GM23338 (cell line): ENCODE results near the gene DDC. TPM values are rescaled to one million over a fixed set of nuclear protein-coding genes. Genes with fewer than 3 reads are reported as not detected.
A peak's percentile ranks its signal among the peaks of the same experiment; 100 is the strongest.

Experiments
- ATAC-seq: fragments of 200-7000 bp; cut with Tn5 transposase; 3 replicates; pipeline ENCODE4 v1.9.1; 2020
- DNase-seq: peaks from one replicate; pipeline ENCODE4 v3.0.0-alpha.2; 2015; ENCODE audit warnings: low spot score
- H2AFZ ChIP-seq: fragments of 200-600 bp; sonication (generic); 2 replicates; pipeline ENCODE4 v1.8.0; 2016; ENCODE audit warnings: antibody characterized with exemption, mild to moderate bottlenecking, moderate library complexity
- H3F3A ChIP-seq: fragments of 200-600 bp; sonication (generic); replicated peaks from 2 replicates; pipeline ENCODE4 v1.8.0; 2017; ENCODE audit warnings: antibody characterized with exemption, mixed run types, low read depth
- H3K27ac ChIP-seq: fragments of 200-600 bp; sonication (generic); 2 replicates; pipeline ENCODE4 v1.6.1; 2016; ENCODE audit warnings: low read depth
- H3K27me3 ChIP-seq: fragments of 200-600 bp; sonication (generic); 2 replicates; pipeline ENCODE4 v1.8.0; 2016; ENCODE audit warnings: mild to moderate bottlenecking, mixed run types, moderate library complexity; ENCODE audit not compliant: insufficient read depth
- H3K36me3 ChIP-seq: fragments of 200-600 bp; sonication (generic); 2 replicates; pipeline ENCODE4 v1.8.0; 2016; ENCODE audit warnings: mild to moderate bottlenecking; ENCODE audit not compliant: insufficient read depth
- H3K4me1 ChIP-seq: fragments of 200-600 bp; sonication (generic); 2 replicates; pipeline ENCODE4 v1.8.0; 2016; ENCODE audit warnings: mild to moderate bottlenecking, moderate library complexity; ENCODE audit not compliant: insufficient read depth
- H3K4me2 ChIP-seq: fragments of 200-600 bp; sonication (generic); 2 replicates; pipeline ENCODE4 v1.7.1; 2017; ENCODE audit warnings: mixed run types
- H3K4me3 ChIP-seq: fragments of 200-600 bp; sonication (generic); 2 replicates; pipeline ENCODE4 v1.6.1; 2016; ENCODE audit warnings: mixed run types
- H3K79me2 ChIP-seq: fragments of 200-600 bp; sonication (generic); replicated peaks from 2 replicates; pipeline ENCODE4 v1.8.0; 2017; ENCODE audit warnings: mild to moderate bottlenecking; ENCODE audit not compliant: insufficient read depth
- H3K9me2 ChIP-seq: fragments of 200-600 bp; sonication (generic); 2 replicates; pipeline ENCODE4 v1.8.0; 2017; ENCODE audit not compliant: insufficient read depth
- H4K20me1 ChIP-seq: fragments of 200-600 bp; sonication (generic); replicated peaks from 2 replicates; pipeline ENCODE4 v1.8.0; 2017; ENCODE audit warnings: mild to moderate bottlenecking; ENCODE audit not compliant: insufficient read depth
- H3K27ac Mint-ChIP-seq: 2 replicates; pipeline ENCODE4 v1.8.0; 2020; ENCODE audit warnings: inconsistent platforms, mild to moderate bottlenecking, moderate library complexity, mixed read lengths
- H3K27me3 Mint-ChIP-seq: 3 replicates; pipeline ENCODE4 v1.8.0; 2022; ENCODE audit warnings: low read depth, mild to moderate bottlenecking, moderate library complexity, mixed read lengths, inconsistent platforms; ENCODE audit not compliant: insufficient read depth, poor library complexity
- H3K36me3 Mint-ChIP-seq: 3 replicates; pipeline ENCODE4 v1.8.0; 2021; ENCODE audit warnings: low read depth, mild to moderate bottlenecking, inconsistent platforms, moderate library complexity, mixed read lengths
- H3K4me1 Mint-ChIP-seq: 3 replicates; pipeline ENCODE4 v1.8.0; 2020; ENCODE audit warnings: mild to moderate bottlenecking, inconsistent platforms, mixed read lengths
- H3K4me3 Mint-ChIP-seq: 3 replicates; pipeline ENCODE4 v1.8.0; 2021; ENCODE audit warnings: moderate library complexity, mild to moderate bottlenecking, inconsistent platforms, mixed read lengths
- H3K9me3 Mint-ChIP-seq: 3 replicates; pipeline ENCODE4 v1.8.0; 2020; ENCODE audit warnings: moderate library complexity, mild to moderate bottlenecking, inconsistent platforms, mixed read lengths
- CREB1 ChIP-seq: fragments of 250-450 bp; sonication (Bioruptor Pico); IDR thresholded peaks from 2 replicates; pipeline ENCODE4 v1.5.0; 2020; ENCODE audit warnings: low read depth, mild to moderate bottlenecking, moderate library complexity
- EZH2phosphoT487 ChIP-seq: fragments of 200-600 bp; sonication (generic); IDR thresholded peaks from one replicate; pipeline ENCODE4 v1.8.1; 2018; ENCODE audit warnings: antibody characterized with exemption; ENCODE audit not compliant: unreplicated experiment
- JUNB ChIP-seq: IDR thresholded peaks from one replicate; pipeline ENCODE4 v1.6.1; 2016; ENCODE audit warnings: antibody characterized with exemption; ENCODE audit not compliant: unreplicated experiment
- ZNF114 ChIP-seq: fragments of 250-450 bp; sonication (Bioruptor Pico); IDR thresholded peaks from 2 replicates; pipeline ENCODE4 v1.5.0; 2020; ENCODE audit warnings: mild to moderate bottlenecking, moderate library complexity
- ZNF331 ChIP-seq: fragments of 250-450 bp; sonication (Bioruptor Pico); IDR thresholded peaks from 2 replicates; pipeline ENCODE4 v1.5.0; 2020; ENCODE audit warnings: low read depth, mild to moderate bottlenecking, moderate library complexity
- polyA plus RNA-seq: library from polyadenylated mRNA; unstranded; fragments of >200 nt; fragmentation: Nextera tagmentation; extraction: Ambion mirVana; gene quantifications from 2 replicates; pipeline ENCODE4 v1.2.1, GENCODE V29; 2016
- total RNA-seq: library from RNA; depleted of rRNA; stranded (reverse); fragments of >200 nt; shearing (Covaris generic); gene quantifications from 2 replicates; pipeline ENCODE4 v1.2.3, GENCODE V29; 2014
- TF ChIP-seq, protein P1 (sequence below): IDR thresholded peaks from one replicate; pipeline ENCODE4 v1.6.1; 2018; ENCODE audit warnings: antibody characterized with exemption; ENCODE audit not compliant: unreplicated experiment
- TF ChIP-seq, protein P2 (sequence below), 2 experiments: fragments of 200-600 bp in 1 of 2; sonication (generic) in 1 of 2; conservative IDR thresholded peaks; 2 replicates each; pipeline versions ENCODE4 v1.5.1 to v1.6.1; 2016 to 2017; ENCODE audit warnings: antibody characterized with exemption in 2 of 2, low read depth in 2 of 2, mild to moderate bottlenecking in 2 of 2, moderate library complexity in 1 of 2
- TF ChIP-seq, protein P3 (sequence below): fragments of 250-450 bp; sonication (Bioruptor Pico); IDR thresholded peaks from 2 replicates; pipeline ENCODE4 v1.5.0; 2020; ENCODE audit warnings: mild to moderate bottlenecking, moderate library complexity

The DDC gene
- total and polyA plus RNA-seq, 2 experiments from 2014 or later: not detected

DNA sequence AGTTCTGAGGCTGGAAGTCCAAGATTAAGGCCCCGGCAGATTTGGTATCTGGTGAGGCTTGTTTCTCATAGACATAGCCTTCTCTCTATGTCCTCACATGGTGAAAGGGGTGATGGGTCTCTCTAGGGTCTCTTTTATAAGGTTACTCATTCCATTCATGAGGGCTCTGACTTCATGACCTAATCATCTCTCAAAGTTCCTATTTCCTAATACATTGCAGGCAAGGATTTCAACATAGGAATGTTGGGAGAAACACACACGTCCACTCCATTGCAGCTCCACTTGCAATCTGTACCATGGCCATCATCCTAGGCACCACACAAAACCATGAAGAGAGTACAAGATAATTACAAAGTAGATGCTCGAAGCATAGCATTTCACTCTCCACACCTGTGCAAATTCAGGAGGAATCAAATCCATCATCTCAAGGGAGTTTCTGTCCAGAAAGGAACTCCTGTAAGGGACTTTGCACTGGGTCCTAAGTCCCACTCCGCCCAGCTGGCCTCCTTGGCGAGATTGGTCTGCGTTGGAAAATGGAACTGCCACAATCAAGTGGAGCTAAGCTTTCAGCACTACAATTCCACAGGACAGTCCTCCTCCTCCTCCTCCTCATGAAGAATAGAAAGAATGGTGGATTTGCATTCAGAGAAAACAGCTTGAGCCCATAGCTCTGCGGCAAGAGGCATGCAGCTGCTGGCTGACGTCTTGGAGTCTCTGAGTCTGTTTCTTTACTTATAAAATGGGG, 8.8 kb downstream of the DDC start:
- Histone ChIP-seq H3K27ac (no peak overlapping the region), H3K4me2 (no peak overlapping the region), H3K27me3 (no peaks in the 10 kb centered on the region), H3F3A (no peaks in the 10 kb centered on the region), H3K79me2 (no peaks in the 10 kb centered on the region), H3K36me3 (no peaks in the 10 kb centered on the region), H3K9me2 (no peaks in the 10 kb centered on the region), H2AFZ (0 out of 2 replicates have a peak overlapping the region, but pooled peaks have one; percentile 52), H4K20me1 (no peaks in the 10 kb centered on the region), H3K4me3 (no peak overlapping the region), H3K4me1 (no peaks in the 10 kb centered on the region)
- Mint-ChIP-seq H3K36me3 (no peaks in the 10 kb centered on the region), H3K4me3 (no peak overlapping the region), H3K27me3 (peaks cover 5% of the 10 kb centered on the region), H3K9me3 (no peaks in the 10 kb centered on the region), H3K27ac (no peak overlapping the region), H3K4me1 (peaks cover 21% of the 10 kb centered on the region)
- TF ChIP-seq CREB1 (CRISPR knock-in tag) (no peak), JUNB (no peak), ZNF114 (no peak), EZH2phosphoT487 (no peak), ZNF331 (CRISPR knock-in tag) (no peak)
- TF ChIP-seq, protein P1, sequence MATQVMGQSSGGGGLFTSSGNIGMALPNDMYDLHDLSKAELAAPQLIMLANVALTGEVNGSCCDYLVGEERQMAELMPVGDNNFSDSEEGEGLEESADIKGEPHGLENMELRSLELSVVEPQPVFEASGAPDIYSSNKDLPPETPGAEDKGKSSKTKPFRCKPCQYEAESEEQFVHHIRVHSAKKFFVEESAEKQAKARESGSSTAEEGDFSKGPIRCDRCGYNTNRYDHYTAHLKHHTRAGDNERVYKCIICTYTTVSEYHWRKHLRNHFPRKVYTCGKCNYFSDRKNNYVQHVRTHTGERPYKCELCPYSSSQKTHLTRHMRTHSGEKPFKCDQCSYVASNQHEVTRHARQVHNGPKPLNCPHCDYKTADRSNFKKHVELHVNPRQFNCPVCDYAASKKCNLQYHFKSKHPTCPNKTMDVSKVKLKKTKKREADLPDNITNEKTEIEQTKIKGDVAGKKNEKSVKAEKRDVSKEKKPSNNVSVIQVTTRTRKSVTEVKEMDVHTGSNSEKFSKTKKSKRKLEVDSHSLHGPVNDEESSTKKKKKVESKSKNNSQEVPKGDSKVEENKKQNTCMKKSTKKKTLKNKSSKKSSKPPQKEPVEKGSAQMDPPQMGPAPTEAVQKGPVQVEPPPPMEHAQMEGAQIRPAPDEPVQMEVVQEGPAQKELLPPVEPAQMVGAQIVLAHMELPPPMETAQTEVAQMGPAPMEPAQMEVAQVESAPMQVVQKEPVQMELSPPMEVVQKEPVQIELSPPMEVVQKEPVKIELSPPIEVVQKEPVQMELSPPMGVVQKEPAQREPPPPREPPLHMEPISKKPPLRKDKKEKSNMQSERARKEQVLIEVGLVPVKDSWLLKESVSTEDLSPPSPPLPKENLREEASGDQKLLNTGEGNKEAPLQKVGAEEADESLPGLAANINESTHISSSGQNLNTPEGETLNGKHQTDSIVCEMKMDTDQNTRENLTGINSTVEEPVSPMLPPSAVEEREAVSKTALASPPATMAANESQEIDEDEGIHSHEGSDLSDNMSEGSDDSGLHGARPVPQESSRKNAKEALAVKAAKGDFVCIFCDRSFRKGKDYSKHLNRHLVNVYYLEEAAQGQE: no peak
- TF ChIP-seq, protein P2, sequence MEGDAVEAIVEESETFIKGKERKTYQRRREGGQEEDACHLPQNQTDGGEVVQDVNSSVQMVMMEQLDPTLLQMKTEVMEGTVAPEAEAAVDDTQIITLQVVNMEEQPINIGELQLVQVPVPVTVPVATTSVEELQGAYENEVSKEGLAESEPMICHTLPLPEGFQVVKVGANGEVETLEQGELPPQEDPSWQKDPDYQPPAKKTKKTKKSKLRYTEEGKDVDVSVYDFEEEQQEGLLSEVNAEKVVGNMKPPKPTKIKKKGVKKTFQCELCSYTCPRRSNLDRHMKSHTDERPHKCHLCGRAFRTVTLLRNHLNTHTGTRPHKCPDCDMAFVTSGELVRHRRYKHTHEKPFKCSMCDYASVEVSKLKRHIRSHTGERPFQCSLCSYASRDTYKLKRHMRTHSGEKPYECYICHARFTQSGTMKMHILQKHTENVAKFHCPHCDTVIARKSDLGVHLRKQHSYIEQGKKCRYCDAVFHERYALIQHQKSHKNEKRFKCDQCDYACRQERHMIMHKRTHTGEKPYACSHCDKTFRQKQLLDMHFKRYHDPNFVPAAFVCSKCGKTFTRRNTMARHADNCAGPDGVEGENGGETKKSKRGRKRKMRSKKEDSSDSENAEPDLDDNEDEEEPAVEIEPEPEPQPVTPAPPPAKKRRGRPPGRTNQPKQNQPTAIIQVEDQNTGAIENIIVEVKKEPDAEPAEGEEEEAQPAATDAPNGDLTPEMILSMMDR (conservative IDR thresholded peaks at IDR 0.05; ENCODE audit: low read depth in 2 of 2): no peak
- TF ChIP-seq, protein P3, sequence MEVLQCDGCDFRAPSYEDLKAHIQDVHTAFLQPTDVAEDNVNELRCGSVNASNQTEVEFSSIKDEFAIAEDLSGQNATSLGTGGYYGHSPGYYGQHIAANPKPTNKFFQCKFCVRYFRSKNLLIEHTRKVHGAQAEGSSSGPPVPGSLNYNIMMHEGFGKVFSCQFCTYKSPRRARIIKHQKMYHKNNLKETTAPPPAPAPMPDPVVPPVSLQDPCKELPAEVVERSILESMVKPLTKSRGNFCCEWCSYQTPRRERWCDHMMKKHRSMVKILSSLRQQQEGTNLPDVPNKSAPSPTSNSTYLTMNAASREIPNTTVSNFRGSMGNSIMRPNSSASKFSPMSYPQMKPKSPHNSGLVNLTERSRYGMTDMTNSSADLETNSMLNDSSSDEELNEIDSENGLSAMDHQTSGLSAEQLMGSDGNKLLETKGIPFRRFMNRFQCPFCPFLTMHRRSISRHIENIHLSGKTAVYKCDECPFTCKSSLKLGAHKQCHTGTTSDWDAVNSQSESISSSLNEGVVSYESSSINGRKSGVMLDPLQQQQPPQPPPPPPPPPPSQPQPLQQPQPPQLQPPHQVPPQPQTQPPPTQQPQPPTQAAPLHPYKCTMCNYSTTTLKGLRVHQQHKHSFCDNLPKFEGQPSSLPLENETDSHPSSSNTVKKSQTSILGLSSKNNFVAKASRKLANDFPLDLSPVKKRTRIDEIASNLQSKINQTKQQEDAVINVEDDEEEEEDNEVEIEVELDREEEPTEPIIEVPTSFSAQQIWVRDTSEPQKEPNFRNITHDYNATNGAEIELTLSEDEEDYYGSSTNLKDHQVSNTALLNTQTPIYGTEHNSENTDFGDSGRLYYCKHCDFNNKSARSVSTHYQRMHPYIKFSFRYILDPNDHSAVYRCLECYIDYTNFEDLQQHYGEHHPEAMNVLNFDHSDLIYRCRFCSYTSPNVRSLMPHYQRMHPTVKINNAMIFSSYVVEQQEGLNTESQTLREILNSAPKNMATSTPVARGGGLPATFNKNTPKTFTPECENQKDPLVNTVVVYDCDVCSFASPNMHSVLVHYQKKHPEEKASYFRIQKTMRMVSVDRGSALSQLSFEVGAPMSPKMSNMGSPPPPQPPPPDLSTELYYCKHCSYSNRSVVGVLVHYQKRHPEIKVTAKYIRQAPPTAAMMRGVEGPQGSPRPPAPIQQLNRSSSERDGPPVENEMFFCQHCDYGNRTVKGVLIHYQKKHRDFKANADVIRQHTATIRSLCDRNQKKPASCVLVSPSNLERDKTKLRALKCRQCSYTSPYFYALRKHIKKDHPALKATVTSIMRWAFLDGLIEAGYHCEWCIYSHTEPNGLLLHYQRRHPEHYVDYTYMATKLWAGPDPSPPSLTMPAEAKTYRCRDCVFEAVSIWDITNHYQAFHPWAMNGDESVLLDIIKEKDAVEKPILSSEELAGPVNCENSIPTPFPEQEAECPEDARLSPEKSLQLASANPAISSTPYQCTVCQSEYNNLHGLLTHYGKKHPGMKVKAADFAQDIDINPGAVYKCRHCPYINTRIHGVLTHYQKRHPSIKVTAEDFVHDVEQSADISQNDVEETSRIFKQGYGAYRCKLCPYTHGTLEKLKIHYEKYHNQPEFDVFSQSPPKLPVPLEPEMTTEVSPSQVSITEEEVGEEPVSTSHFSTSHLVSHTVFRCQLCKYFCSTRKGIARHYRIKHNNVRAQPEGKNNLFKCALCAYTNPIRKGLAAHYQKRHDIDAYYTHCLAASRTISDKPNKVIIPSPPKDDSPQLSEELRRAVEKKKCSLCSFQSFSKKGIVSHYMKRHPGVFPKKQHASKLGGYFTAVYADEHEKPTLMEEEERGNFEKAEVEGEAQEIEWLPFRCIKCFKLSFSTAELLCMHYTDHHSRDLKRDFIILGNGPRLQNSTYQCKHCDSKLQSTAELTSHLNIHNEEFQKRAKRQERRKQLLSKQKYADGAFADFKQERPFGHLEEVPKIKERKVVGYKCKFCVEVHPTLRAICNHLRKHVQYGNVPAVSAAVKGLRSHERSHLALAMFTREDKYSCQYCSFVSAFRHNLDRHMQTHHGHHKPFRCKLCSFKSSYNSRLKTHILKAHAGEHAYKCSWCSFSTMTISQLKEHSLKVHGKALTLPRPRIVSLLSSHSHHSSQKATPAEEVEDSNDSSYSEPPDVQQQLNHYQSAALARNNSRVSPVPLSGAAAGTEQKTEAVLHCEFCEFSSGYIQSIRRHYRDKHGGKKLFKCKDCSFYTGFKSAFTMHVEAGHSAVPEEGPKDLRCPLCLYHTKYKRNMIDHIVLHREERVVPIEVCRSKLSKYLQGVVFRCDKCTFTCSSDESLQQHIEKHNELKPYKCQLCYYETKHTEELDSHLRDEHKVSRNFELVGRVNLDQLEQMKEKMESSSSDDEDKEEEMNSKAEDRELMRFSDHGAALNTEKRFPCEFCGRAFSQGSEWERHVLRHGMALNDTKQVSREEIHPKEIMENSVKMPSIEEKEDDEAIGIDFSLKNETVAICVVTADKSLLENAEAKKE (CRISPR knock-in tag): no peak
- ATAC-seq (peak; percentile 35; the same call in 2 of the 3 replicates), DNase-seq (no peak)
